SHP77 (cell line): ENCODE data around the gene TPD52L1.
"Not testable (repeated sequence)": the region's sequence is repeated elsewhere in the genome, so short reads cannot be mapped to it uniquely, and the experiment has no call there.

Source experiments
- DNase-seq, 2 experiments: peaks; one replicate each; lab custom pipeline; 2025; lab: John Stamatoyannopoulos, UW

TPD52L1 gene

DNA sequence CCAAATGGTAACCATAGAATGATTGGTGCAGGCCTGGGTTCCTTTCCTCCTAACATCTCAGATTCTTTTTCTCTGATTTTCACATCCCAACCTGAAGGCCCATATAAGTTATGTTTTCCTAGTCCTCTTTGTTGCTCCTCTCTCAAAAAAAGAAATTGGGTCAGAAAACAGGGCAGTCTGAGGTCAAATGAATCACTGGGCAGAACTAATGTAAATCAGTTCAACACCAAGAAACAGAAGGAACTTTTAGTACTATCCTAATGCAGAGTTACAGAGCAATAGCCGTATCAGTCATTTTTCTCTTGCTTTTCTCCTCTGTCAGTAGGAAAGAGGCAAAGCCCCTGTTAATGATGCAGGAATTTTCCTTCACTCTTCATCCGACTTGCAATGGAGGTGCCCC, 11.0 kb upstream of the TPD52L1 start:
- DNase-seq, result no peak

- DNase-seq, result no peak
Observed at GRCh38 chr6:125144822-125145221, 8.8 kb upstream of the TPD52L1 start.

DNA sequence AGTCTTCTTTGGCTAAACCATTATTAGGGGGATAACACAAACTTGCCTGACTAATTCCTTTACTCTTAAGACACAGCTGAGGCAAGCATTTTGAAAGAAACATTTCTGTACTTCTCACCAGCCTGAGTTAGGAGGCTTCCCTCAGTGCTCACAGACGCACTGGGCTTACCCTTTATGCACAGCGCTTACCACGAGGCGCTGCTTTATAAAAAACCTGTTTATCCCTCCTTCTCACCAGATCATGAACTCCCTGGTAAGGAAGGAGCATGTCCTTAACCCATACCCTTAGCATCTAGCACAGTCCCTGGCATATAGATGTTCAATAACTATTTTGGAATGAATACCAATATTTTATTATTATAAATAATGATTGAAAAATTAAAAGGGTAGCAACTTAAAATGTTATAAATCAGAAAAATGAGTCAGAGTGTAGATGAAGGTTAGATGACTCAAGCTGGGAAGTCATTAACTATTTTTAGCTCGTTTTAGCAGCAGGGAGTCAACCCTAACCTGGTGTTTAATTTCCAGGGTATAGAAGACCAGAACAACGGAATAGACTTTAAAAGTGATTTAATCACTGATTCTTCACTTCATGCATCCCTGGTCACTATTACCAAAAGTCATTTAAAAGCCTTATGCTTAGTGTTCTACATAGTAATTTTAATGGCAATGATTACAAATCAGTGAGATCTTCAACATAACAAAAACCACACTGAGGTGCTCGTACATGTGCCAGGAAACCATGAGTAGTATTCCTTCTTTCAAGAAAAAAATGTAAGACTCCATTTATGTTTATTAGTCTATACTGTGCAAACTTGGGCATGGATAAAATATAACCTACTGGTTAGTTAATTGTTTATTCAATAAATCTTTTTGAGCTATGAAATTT, 4.1 kb upstream of the TPD52L1 start:
- DNase-seq, result no peak

GRCh38 chr6:125151700-125152099, 1.9 kb upstream of the TPD52L1 start:
- no peak for DNase-seq

DNA sequence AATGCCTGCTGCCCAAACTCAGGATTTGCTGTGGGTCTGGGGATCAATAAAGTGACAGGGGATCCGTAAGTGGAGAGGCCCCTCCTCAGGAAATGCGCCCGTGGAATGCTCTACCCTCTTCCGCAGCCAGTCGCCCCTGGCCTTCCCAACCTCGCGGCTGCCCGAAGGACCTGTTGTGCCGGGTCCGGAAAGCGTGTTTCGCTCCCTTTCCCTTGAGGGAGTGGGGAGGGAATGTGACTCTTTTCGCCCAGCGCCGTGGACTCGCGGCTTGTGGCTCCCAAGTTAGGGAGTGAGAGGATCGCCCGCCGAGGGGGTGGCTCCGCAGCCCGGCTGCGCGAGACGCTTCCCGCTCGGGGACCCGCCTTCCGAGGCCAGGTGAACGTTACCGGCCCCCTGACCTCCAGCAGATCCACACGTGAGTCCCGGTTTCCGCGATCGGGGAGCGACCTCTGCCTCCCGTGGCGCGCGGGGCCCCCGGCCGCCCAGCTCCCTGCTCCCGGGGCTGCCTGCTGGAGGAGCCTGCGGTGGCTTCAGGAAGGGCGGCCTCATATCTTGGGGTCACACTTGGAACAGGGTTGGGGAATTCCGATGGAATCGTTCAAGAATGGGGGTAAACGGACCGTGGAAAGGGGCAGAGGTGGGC, 666 bp downstream of the TPD52L1 start:
- DNase-seq, result no peak

DNA sequence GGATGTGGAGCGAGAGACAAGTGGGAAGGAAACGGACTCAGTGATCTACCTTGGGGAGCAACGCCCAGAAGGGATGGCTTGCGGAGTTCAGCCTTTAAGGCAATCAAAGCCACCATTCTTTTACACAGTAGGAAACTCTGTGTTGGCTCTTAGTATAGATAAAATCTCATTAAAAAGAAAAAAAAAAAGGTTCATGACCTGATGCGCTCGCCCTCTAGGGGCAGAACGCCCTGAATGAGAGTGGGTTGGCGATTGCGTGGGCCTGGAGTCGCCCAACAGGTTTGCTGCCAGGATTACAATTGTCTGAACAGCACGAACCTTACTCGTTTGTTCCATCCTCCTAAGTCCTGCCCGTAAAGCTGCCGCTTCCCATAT, 1.2 kb downstream of the TPD52L1 start:
- DNase-seq, result peak in 1 of 2 experiments; percentile 23

DNA sequence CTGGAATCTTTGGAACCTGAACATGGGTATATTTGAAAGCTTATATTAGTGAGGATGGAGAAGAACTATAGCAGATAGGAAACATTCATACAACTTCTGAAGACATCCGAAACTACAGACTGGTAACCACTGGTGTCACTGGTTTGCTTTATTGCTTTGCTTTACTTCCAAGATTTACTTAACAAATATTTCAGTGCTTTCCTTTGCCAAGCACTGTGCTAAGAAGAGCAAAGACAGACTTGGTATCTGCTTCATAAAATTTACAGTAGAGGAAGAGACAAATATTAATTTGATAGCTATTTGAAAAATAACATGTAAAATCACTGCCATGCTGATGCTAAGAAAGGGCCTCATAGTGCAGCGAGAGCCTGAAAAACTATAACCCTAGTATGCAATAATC, 1.8 kb downstream of the TPD52L1 start:
- no peak for DNase-seq

DNA sequence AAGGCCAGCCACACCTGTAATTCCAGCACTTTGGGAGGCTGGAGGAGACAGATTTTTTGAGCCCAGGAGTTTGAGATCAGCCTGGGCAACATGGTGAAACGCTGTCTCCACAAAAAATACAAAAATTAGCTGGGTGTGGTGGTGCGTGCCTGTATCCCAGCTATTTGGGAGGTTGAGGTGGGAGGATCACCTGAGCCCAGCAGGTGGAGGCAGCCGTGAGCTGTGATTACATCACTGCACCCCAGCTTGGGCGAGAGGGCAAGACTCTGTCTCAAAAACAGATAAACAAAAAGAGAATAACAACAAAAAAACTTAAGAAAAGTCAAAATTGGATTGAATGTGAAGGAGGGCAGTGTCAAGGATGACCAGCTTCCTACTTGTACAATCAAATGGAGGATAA, 2.9 kb downstream of the TPD52L1 start:
- DNase-seq, result no peak

- DNase-seq, result no peak
Observed at GRCh38 chr6:125157280-125157679, 3.7 kb downstream of the TPD52L1 start.

GRCh38 chr6:125157725-125158124, 4.2 kb downstream of the TPD52L1 start:
- no peak for DNase-seq

DNA sequence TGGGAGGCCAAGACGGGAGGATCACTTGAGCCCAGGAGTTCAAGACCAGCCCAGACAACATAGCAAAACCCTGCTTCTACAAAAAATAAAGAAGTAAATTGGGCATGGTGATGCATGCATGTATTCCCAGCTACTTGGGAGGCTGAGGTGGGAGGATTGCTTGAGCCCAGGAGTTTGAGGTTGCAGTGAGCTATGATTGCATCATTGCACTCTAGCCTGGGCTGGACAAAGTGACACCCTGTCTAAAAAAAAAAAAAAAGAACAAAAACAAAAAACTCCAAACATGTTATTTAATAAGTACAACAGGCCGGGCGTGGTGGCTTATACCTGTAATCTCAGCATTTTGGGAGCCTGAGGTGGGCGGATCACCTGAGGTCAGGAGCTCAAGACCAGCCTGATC, 9.8 kb downstream of the TPD52L1 start:
- DNase-seq, result not testable (repeated sequence)

- DNase-seq, result no peak
Observed at GRCh38 chr6:125163811-125164210, 10.2 kb downstream of the TPD52L1 start.

- no peak for DNase-seq
Observed at GRCh38 chr6:125164696-125165095, 11.1 kb downstream of the TPD52L1 start.

DNA sequence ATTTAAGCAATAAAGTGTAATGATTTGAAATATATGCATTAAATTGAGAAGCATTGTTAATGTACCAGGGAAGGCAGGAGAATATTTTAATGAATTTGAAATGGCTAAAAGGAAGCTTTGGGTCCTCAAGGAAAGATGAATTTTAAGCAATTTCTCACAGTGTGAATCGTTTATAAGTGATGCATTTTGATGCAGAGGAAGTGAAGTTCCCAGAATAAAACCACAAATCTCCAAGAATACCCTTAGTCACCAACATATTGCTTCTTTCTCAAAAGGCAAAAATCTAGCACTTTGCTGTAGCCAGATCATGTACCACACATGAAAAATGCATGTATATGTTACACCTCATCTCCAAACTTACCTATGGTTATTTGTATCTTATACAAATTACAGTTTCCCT, 11.7 kb downstream of the TPD52L1 start:
- DNase-seq, result no peak

DNA sequence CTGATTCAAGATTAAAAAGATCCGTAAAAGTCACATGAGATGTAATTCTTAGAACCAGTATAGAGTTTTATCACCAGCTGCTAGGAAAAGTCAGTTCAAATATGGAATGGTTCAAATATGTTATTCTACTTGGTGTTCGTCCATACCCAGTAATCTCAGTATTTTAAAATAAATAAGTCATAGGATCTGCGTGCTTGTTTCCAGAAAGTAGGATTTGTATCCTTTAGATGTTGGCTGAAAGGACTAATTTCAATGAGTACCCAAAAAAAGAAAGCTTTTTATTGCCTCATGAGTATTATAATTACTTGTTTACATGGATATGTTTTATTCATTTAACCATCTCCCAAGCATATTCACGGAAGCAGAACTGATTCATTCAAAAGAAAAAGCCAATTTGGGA, 12.2 kb downstream of the TPD52L1 start:
- DNase-seq, result no peak

GRCh38 chr6:125166711-125167110, 13.1 kb downstream of the TPD52L1 start:
- DNase-seq, result no peak

GRCh38 chr6:125167579-125167978, 14.0 kb downstream of the TPD52L1 start:
- DNase-seq, result no peak

DNA sequence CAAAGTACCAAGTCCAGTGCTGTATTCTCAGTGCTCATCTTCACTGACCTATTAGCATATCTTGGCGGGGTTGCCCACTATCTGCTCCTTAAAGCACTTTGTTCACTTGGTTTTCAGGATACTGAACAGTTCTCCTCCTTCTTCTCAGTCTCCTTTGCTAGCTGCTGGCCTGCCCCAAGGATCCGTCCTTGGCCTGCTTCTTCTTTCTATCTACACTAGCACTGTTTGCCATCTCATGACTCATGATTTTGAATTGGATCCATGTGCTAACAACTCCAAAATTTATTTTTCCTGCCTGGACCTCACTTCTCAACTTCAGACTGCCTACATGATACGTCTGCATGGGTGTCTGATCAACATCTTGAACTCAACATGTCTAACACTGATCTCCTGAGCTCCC, 15.5 kb downstream of the TPD52L1 start:
- DNase-seq, result no peak

GRCh38 chr6:125169522-125169921, 15.9 kb downstream of the TPD52L1 start:
- no peak for DNase-seq

GRCh38 chr6:125170376-125170775, 16.8 kb downstream of the TPD52L1 start:
- DNase-seq, result no peak

- no peak for DNase-seq
Observed at GRCh38 chr6:125173341-125174095, 19.9 kb downstream of the TPD52L1 start.

- DNase-seq, result no peak
Observed at GRCh38 chr6:125174626-125175025, 21.1 kb downstream of the TPD52L1 start.
